HG03159 (cell line): ENCODE data around the gene SUSD1.

Experiments
- ATAC-seq: cut with Tn5 transposase; IDR thresholded peaks from one replicate; pipeline ENCODE4 v1.9.1; 2021; ENCODE audit warnings: mild to moderate bottlenecking, moderate library complexity; ENCODE audit not compliant: unreplicated experiment

The SUSD1 gene

GRCh38 chr9:111993319-111993718 is 181.8 kb downstream of the SUSD1 start:
- ATAC-seq, result no peak

- ATAC-seq, result peak; percentile 84
Measured at GRCh38 chr9:111992523-111992922, 182.6 kb downstream of the SUSD1 start.

GRCh38 chr9:111991179-111991578 is 183.9 kb downstream of the SUSD1 start:
- ATAC-seq, result no peak
